Activated CD8-positive, alpha-beta memory T cell treated with anti-CD3 and anti-CD28 coated beads, Interleukin-2, amount 50 U/mL, for 24 hours (primary cell): ENCODE data around the gene EPB41L4B.

ENCODE experiments used
- DNase-seq: peaks from one replicate; pipeline ENCODE4 v3.0.0-alpha.2; 2020; ENCODE audit errors: extremely low read depth

The EPB41L4B gene

GRCh38 chr9:109320331-109320741 is 523 bp downstream of the EPB41L4B start:
- no peak for DNase-seq

DNA sequence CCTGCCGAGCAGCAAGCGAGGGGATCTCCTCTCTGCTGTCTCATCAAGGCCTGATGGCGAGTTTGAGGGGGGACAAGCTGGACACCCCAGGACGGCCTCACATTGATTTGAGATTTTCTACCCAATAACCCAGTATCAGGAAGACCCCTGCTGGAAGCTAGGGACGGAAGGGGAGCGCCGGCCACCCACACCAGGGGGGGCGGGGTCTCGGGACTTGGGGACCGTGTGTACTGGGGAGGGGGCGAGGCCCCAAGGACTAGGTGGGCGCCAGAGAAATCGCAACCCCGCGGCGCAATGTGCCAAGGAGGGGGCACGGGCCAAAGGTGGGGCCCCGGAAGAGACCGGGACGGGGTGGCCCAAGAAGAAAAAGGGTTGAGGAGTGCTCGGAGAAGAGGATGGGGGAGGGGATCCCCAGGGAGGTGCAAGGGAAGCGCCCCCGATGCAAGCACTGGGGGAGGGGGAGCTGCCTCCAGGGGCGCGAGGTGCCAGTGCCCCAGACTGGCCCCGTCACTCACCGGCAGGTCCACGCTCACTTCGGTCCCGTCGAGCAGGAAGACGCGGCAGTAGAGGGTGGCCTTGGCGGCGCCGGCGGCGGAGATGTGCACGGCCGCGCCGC is 1.1 kb downstream of the EPB41L4B start:
- no peak for DNase-seq

GRCh38 chr9:109319017-109319625 is 1.7 kb downstream of the EPB41L4B start:
- no peak for DNase-seq

DNA sequence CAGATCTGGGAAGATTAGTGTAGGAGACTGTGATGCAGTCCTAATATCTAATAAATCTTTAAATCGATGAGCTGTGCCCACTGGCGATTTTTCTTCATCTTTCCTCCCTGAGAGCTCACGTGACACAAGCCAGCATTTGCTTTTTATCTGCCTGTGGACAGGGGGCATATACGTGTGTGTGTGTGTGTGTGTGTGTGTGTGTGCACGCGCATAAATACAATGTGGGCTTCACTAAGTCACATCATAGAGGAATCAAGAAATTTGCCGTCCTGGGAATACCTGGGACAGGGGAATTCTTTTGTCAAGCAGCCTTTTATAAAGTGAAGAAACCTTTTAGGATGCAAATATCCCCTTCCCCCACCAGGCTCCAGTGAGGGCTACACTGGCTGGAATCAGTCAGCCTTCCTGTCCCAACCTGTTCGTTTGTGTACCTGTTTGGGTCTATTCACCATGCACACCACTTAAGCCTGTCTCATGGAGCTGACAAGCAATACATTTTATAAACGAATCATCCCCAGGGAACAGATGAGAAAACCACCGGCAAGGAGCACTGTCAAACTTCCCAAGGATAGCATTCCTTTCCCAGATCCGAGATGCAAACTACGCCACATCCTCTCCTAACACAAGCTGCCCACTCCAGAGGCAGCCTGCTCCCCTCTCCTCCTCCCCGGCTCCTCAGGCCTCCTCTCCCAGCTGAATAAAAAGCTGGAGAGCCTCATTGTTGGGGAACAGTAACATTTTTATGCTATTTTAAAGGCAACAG is 2.7 kb downstream of the EPB41L4B start:
- no peak for DNase-seq

- DNase-seq: no peak
Observed at GRCh38 chr9:109317311-109317978, 3.4 kb downstream of the EPB41L4B start.

GRCh38 chr9:109316207-109316640 is 4.6 kb downstream of the EPB41L4B start:
- no peak for DNase-seq

GRCh38 chr9:109315480-109316206 is 5.2 kb downstream of the EPB41L4B start:
- DNase-seq: no peak

DNA sequence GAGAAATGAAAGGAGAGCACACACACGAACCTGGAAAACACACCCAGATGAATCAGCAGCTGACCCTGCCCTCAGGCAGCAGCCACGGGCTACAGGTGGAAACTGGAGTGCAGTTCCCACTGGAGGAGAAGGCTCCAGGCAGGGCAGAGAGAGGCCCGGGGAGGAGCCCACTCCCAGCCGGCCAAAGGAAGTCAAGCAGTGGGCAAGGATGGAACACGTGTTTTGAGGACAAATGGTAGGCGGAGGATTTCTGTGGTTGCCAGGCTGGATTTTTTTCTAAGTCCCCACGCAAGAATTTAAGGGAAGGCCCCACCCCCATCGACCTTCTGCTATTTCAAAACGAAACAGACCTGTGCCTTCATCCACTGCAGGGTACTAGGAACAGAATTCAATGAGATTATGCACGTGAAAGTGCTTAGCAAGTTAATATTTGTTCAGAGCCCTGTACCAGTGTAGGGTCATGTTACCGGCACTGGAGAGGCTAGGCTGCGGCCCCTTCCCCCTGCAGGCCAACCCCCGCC is 6.8 kb downstream of the EPB41L4B start:
- DNase-seq: no peak

DNA sequence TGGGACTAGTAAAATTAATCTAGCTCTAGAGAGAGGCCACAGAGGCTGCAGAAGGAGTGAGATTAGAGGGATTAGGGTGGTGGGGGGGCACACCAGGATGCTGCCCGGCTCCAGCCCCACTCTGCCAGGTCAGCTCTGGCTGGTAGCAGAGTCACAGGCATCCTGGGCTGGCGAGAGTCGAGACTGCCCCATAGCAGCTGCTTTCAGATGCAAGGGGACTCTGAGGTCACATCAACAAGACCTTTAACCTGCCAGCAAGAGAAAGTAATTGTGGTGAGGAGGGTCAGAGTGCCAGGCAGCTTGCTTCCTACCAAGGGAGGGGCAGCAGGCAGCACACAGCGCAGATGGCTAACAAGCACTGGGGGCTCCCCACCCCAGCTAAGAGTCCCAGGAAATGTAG is 7.5 kb downstream of the EPB41L4B start:
- DNase-seq: no peak

GRCh38 chr9:109312783-109313182 is 8.1 kb downstream of the EPB41L4B start:
- no peak for DNase-seq

GRCh38 chr9:109311731-109312130 is 9.1 kb downstream of the EPB41L4B start:
- DNase-seq: no peak

DNA sequence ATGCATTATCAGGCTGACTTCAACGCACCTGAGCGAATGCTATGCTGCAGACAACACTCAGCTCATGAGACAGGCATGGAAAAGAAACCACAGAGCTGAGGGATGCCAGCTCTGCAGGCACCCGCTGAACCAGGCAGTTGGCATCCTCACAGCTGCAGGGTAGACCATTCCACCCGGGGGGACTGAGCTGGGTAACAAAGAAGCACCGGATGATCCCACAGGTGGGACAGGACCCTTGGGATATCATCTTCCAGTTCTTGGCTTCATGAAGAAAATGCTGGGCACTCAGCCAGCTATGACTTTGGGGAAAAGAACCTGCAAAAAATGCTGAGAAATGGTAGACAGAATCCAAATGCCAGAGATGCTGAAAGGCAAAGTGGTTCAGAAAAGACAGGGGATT is 9.6 kb downstream of the EPB41L4B start:
- DNase-seq: no peak

GRCh38 chr9:109310486-109310901 is 10.4 kb downstream of the EPB41L4B start:
- no peak for DNase-seq

GRCh38 chr9:109309282-109309681 is 11.6 kb downstream of the EPB41L4B start:
- no peak for DNase-seq

DNA sequence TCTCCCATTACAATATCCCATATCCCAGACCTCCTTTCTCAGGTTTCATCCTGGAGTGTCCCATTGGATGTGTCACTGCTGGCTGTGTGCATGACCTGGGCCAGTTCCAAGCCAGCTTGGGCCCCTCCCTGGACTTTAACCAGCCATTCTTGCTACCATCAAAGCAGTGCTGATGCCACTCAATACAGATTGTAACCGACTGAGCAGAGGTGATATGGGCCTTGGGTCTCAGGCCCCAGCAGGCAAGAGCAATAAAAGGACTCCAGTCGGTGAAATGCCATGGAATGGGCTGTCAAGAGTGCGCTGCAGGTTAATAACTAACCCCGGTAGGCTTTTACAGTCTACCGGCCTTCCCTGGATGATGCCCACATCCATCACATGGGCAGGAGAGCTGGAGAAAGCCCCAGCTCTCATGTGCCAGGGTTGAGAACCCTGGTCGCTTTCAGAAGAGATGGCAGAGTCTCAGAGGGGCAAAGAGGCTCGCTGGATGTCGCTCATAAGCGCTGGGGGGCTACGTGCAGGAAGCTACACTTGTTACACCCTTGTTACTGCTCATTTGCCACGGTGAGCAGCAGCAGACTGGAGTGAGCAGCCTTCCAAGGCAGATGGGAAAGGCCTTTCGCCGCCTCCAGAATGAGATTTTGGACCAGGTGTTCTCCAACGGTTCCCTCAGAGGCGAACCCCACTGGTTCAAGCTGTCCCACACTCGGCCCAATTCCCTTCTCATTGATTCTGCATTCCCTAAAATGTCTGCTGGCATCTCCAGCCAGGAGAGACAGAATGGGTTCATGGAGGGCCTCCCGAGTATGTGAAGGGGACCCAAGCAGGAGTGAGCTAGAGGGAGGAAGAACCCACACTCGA is 13.2 kb downstream of the EPB41L4B start:
- DNase-seq: no peak

GRCh38 chr9:109305801-109306200 is 15.1 kb downstream of the EPB41L4B start:
- DNase-seq: no peak

DNA sequence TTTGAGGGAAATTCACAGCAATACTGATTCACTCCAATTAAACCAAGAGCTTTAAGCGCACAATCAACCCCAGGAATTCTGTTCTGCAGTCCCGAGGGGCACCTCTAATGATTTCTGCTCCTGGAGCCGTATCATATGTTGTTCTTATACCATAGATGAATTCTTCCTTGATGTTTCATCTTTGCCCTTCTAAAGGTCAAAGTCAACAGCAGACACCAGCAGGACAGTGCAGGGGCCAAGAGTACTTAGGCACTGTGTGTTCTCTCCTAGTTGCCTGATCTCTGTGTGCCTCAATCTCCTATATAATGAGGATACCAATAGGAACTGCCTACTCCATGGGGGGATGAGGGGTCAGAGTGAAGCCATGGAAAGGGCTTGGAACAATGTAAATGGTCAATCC is 16.5 kb downstream of the EPB41L4B start:
- no peak for DNase-seq

GRCh38 chr9:109303900-109304299 is 17.0 kb downstream of the EPB41L4B start:
- no peak for DNase-seq

DNA sequence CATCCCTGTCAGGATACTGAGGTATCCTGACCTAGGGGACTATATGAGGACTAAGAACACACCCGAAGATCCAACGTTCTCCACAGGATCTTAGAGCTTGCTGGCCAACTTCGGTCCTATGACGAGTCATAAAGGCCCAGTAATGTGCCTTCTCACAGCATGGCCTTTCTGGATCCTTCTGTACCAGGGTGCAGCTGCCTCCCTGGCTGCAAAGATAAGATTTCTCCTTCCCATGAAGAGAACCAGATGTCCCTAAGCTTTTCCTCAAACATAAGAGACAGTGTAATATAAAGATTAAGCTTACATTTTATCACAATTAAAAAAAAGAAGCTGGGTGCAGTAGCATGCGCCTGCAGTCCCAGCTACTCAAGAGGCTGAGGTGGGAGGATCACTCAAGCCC is 18.3 kb downstream of the EPB41L4B start:
- DNase-seq: no peak

- DNase-seq: no peak
Observed at GRCh38 chr9:109301012-109301411, 19.8 kb downstream of the EPB41L4B start.

- DNase-seq: no peak
Observed at GRCh38 chr9:109299891-109300290, 21.0 kb downstream of the EPB41L4B start.
